ENCODE measurements around the gene MAPKBP1.

The MAPKBP1 gene

GRCh38 chr15:41809526-41810220, 35.4 kb downstream of the MAPKBP1 start:
- no peak for DNase-seq (ENCODE audit: low spot score)

DNA sequence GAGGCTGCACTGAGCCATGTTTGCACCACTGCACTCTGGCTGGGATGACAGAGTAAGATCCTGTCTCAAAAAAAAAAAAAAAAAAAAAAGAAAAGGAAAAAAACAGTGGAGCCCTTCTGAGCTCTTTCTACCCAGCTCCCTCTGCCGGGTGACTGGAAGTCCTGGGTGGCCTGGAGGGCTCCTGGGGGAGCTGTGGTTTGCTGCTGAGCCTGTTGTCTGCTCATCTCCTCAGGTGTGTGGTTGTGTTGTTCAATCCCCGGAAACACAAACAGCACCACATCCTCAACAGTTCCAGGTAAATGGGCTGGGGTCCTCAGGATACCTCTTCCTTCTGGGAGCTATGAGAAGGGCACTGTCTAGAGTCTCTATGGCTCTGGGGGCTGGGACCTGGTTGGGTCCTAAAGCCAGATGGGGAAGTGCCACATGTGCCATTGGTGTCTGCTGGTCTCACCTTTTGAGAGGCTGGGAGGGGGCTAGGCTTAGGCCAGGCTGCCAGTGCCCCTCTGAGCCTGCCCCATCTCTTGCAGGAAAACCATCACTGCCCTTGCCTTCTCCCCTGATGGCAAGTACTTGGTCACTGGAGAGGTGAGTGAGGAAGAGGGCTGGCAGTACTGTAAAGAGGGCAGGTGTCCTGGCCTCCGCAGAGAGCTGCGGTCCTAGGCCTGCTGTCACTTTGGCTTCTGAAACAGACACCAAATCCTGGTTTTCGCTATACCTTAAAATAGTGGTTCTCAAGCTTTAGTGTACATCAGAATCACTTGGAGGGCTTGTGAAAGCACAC, 36.6 kb downstream of the MAPKBP1 start:
- no peak for DNase-seq (ENCODE audit: low spot score)

DNA sequence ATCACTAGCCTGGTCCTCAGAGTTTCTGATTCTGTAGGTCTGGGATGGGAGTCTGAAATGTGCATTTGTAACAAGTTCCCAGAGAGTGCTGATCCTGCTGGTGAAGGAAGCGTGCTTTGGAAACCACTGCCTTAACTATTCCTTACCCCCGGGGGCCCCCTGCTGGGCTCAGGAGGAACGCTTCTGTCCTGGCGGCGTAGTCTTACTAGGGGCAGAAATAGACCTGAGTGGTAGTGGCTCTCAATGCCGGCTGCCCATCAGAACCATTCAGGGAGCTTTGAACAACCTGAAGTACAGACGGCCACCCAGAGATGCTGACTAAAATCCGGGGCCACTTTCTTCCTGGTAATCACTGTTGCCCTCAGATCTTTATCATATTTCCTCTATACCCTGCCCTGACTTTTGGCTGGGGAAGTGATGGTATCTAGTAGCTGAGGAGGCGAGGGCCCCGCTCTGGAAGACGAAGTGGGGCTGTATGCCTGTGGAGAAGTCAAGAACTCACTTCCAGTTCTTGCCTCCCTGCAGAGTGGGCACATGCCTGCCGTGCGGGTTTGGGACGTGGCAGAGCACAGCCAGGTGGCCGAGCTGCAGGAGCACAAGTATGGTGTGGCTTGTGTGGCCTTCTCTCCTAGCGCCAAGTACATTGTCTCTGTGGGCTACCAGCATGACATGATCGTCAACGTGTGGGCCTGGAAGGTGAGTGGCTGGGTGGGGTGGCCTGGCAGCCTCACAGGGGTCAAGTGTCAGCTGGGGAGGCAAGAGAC, 37.3 kb downstream of the MAPKBP1 start:
- DNase-seq (ENCODE audit: low spot score), result peak; percentile 79

DNA sequence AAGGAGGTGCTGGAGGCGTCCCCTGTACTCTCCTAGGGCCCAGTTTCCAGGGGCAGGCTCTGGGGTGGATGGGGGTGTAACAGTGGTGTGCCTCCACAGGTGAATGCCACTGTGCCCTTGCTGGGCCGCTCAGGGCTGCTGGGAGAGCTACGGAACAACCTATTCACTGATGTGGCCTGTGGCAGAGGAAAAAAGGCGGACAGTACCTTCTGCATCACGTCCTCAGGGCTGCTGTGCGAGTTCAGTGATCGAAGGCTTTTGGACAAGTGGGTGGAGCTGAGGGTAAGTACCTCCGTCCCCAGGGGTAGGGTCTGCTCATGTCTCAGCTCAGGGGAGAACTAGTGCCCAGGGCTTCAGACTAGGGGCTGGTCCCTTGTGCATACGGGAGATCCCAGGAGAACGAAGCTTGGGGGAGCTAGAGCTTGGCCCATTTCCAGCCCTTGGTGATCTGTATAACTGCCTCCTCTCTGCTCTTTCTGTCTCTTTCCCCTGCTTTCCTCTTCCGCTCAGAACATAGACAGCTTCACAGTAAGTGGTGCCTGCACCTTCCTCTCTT, 38.6 kb downstream of the MAPKBP1 start:
- no peak for DNase-seq (ENCODE audit: low spot score)

DNA sequence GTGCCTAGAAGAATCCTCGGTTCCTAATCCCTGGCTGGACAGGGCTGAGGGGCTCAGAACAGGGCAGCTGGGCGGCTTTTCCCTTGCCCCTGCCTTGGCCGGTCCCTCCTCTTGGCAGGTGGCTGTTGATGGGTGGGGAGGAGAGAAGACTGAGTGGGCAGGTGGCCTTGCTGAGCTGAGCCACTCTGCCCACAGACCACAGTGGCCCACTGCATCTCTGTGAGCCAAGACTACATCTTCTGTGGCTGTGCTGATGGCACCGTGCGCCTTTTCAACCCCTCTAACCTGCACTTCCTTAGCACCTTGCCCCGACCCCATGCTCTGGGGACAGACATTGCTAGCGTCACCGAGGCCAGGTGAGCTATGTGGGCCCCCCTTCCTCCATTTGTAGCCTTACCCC, 39.1 kb downstream of the MAPKBP1 start:
- DNase-seq (ENCODE audit: low spot score), result no peak

DNA sequence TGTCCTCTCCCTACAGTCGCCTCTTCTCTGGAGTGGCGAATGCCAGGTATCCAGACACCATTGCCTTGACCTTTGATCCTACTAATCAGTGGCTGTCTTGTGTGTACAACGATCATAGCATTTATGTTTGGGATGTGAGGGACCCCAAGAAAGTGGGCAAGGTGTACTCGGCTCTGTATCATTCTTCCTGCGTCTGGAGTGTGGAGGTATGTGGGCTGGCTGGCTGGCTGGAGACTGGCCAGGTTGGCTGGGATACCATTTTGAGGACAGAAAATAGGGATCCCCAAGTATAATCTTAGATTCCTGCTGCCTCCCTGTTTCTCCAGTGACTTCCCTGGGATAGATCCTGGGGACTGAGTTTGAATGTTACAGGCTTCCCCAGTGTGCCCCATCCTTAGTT, 40.2 kb downstream of the MAPKBP1 start:
- DNase-seq (ENCODE audit: low spot score), result no peak

GRCh38 chr15:41816788-41817187, 42.5 kb downstream of the MAPKBP1 start:
- DNase-seq (ENCODE audit: low spot score), result no peak

DNA sequence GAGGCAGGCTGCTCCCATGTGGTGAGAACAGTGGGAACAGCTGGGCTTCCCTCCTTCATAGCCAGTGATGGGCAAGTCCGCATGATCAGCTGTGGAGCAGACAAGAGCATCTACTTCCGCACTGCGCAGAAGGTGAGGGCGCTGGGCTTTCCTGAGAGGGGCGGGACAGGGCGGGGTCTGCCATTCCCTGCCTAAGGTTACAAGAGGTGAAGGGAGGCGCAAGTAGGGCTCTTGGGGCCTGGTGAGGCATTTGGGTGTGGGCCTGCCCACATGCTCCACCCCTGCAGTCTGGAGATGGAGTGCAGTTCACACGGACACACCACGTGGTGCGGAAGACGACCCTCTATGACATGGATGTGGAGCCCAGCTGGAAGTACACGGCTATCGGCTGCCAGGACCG, 43.0 kb downstream of the MAPKBP1 start:
- DNase-seq (ENCODE audit: low spot score), result no peak

GRCh38 chr15:41817781-41818180, 43.5 kb downstream of the MAPKBP1 start:
- DNase-seq (ENCODE audit: low spot score), result no peak

DNA sequence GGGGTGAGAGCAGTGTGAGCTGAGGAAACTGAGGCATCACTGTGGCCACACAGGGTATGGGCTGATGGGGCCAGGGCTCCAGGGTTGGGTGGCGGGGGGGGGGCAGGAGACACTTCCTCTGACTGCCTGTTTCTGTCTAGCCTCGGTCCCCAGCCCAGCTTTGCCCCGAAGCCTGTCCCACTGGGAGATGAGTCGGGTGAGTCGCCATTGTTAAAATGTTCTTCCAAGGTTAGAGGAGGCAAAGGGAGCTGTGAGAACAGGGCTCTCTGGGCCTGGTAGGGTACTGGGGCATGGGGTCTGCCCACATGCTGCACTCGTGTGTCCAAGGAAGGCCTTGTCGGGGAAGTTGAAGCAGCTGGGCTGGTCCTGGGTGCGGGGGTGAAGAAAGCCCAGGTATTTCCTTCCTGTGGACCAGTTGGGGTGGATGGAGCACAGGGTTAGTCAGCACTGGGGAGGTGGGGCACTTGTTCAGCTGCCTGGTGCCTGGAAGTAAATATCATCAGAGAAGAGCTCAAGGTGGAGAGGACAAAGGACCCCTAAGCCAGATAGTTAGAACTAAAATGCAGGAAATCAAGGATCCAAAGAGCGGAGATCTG, 45.3 kb downstream of the MAPKBP1 start:
- no peak for DNase-seq (ENCODE audit: low spot score)

DNA sequence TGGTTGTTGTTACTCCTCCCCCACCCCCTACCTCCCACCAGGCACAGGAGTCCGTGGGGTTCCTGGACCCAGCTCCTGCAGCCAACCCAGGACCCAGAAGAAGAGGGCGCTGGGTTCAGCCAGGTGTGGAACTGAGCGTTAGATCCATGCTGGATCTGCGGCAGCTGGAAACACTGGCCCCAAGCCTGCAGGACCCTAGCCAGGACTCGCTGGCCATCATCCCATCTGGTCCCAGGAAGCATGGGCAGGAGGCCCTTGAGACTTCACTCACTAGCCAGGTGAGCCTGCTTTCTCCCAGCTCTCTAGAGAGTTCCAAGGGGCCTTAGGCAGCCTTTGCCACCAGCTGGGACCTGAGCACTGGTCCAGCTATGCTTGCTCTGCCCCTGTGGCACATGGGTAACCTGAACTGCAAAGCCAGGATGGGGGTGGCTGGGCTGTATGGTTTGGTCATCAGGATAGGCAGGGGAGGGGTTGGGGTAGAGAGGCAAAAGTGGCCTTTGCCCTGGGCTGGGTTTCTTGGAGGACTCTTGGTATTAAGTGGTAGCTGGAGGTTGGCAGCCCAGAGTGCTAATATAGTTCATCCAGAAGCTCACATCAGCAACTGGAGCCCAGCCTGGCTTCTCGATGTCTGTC, 46.6 kb downstream of the MAPKBP1 start:
- DNase-seq (ENCODE audit: low spot score), result no peak

- DNase-seq (ENCODE audit: low spot score), result no peak
Measured at GRCh38 chr15:41821831-41822230, 47.5 kb downstream of the MAPKBP1 start.

GRCh38 chr15:41822471-41822870, 48.2 kb downstream of the MAPKBP1 start:
- no peak for DNase-seq (ENCODE audit: low spot score)

- DNase-seq (ENCODE audit: low spot score), result no peak
Measured at GRCh38 chr15:41822957-41823356, 48.7 kb downstream of the MAPKBP1 start.

DNA sequence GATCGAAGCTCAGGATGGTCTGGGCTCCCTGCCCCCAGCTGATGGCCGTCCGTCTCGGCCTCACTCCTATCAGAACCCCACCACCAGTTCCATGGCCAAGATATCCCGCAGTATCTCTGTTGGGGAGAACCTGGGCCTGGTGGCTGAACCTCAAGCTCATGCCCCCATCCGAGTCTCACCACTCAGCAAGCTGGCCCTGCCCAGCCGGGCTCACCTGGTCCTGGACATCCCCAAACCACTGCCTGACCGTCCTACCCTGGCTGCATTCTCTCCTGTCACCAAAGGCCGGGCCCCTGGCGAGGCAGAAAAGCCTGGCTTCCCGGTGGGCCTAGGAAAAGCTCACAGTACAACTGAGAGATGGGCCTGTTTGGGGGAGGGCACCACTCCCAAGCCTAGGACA, 49.2 kb downstream of the MAPKBP1 start:
- no peak for DNase-seq (ENCODE audit: low spot score)

- DNase-seq (ENCODE audit: low spot score), result no peak
Measured at GRCh38 chr15:41824062-41824745, 49.9 kb downstream of the MAPKBP1 start.

- no peak for DNase-seq (ENCODE audit: low spot score)
Measured at GRCh38 chr15:41825145-41825544, 50.9 kb downstream of the MAPKBP1 start.

GRCh38 chr15:41825572-41826535, 51.6 kb downstream of the MAPKBP1 start:
- DNase-seq (ENCODE audit: low spot score), result no peak

DNA sequence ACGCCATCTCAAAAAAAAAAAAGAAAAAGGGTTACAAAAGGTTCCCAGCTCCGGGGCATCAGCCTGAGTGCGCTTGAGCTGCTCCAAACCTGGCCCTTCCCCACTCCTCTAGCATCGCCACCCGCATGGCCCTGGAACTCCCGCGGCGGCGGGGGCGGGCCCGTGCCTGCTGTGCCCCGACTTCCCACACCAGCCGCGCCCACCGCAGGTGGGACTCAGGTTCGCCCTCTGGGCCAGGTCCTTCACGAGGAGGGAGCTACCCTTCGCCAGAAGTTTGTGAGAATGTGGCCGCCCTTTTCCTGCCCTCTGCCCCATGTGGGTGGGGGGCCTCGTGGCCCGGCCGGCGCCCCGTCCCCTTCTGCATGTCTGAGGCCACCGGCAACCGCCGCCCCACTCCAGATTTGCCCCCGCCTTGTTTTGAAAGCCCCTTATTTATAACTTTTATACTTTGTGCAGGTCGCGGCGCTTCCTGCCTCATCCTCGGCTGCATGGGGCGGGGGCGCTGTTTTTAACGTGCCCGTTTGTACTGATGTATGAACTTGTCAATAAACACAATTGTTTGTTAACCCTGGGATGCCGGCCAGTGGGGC, 53.1 kb downstream of the MAPKBP1 start:
- no peak for DNase-seq (ENCODE audit: low spot score)
